Mesothelial cell of epicardium (in vitro differentiated cells): Measurements from ENCODE around the gene WTAP. TPM values are rescaled to one million over a fixed set of nuclear protein-coding genes. Genes with fewer than 3 reads are reported as not detected.

ENCODE experiments used
- DNase-seq, 2 experiments: peaks; one replicate each; pipeline ENCODE4 v3.0.0; 2021; ENCODE audit warnings: low spot score in 2 of 2; ENCODE audit not compliant: unreplicated experiment in 2 of 2
- H3K27ac Mint-ChIP-seq: 2 replicates; pipeline ENCODE4 v1.8.0; 2021; ENCODE audit warnings: mixed read lengths
- H3K27me3 Mint-ChIP-seq: 2 replicates; pipeline ENCODE4 v1.8.0; 2021; ENCODE audit warnings: low read depth, mixed read lengths
- H3K36me3 Mint-ChIP-seq: 2 replicates; pipeline ENCODE4 v1.8.0; 2021; ENCODE audit warnings: mixed read lengths
- H3K4me1 Mint-ChIP-seq: 2 replicates; pipeline ENCODE4 v1.8.0; 2021; ENCODE audit warnings: mixed read lengths
- H3K4me3 Mint-ChIP-seq: 2 replicates; pipeline ENCODE4 v1.8.0; 2021; ENCODE audit warnings: mild to moderate bottlenecking, moderate library complexity, mixed read lengths
- H3K9me3 Mint-ChIP-seq: 2 replicates; pipeline ENCODE4 v1.8.0; 2021; ENCODE audit warnings: mixed read lengths
- CTCF ChIP-seq: fragments of 200-600 bp; sonication (generic); IDR thresholded peaks from one replicate; pipeline ENCODE4 v1.5.0; 2021; ENCODE audit warnings: antibody characterized with exemption; ENCODE audit not compliant: unreplicated experiment
- total RNA-seq: library from RNA; stranded (reverse); gene quantifications from 3 replicates; pipeline ENCODE4 v1.2.1, GENCODE V29; 2021

WTAP gene
- total RNA-seq, result 116 to 122 TPM (median 118 TPM) in 3 replicates

- peak; percentile 88 to 93 for DNase-seq
- TF ChIP-seq CTCF, result no peak
- peak within 1 kb of the TSS; percentile 99 for H3K27ac Mint-ChIP-seq
- H3K9me3 Mint-ChIP-seq, result peaks cover 11% of the 10 kb centered on the region
- H3K4me3 Mint-ChIP-seq, result peak within 1 kb of the TSS; percentile 87
- peaks cover 20% of the 10 kb centered on the region for H3K36me3 Mint-ChIP-seq
- H3K27me3 Mint-ChIP-seq, result no peaks in the 10 kb centered on the region
- H3K4me1 Mint-ChIP-seq, result peaks cover 28% of the 10 kb centered on the region
These were observed at the start of gene WTAP for GRCh38 chr6:159726918-159727716. Gene WTAP (plus strand): TSS chr6:159727506. CDS start chr6:159736266, 8,760 bp downstream.

- Mint-ChIP-seq H3K27ac (no peak overlapping the region), H3K36me3 (peaks cover 5% of the 10 kb centered on the region), H3K4me3 (no peak overlapping the region), H3K4me1 (no peaks in the 10 kb centered on the region), H3K27me3 (no peaks in the 10 kb centered on the region), H3K9me3 (peaks cover 15% of the 10 kb centered on the region)
- no peak for TF ChIP-seq CTCF
- DNase-seq, result no peak
These were observed 49.7 kb upstream of the WTAP start for GRCh38 chr6:159677506-159678165.

- Mint-ChIP-seq H3K9me3 (peaks cover 6% of the 10 kb centered on the region), H3K27me3 (no peaks in the 10 kb centered on the region), H3K4me3 (no peak overlapping the region), H3K36me3 (peaks cover 6% of the 10 kb centered on the region), H3K27ac (no peak overlapping the region), H3K4me1 (no peaks in the 10 kb centered on the region)
- no peak for DNase-seq
- TF ChIP-seq CTCF, result no peak
These were observed 48.7 kb upstream of the WTAP start for GRCh38 chr6:159678574-159678973.

GRCh38 chr6:159679091-159680077 lies 47.9 kb upstream of the WTAP start:
- DNase-seq, result no peak
- Mint-ChIP-seq H3K4me3 (no peak overlapping the region), H3K27me3 (no peaks in the 10 kb centered on the region), H3K9me3 (peaks cover 3% of the 10 kb centered on the region), H3K4me1 (no peaks in the 10 kb centered on the region), H3K27ac (peak overlapping the region; percentile 35), H3K36me3 (peaks cover 6% of the 10 kb centered on the region)
- TF ChIP-seq CTCF, result no peak

GRCh38 chr6:159680104-159680503 lies 47.2 kb upstream of the WTAP start:
- no peak for DNase-seq
- H3K4me1 Mint-ChIP-seq, result no peaks in the 10 kb centered on the region
- H3K27ac Mint-ChIP-seq, result peak overlapping the region; percentile 35

More at GRCh38 chr6:159680104-159680503, 47.2 kb upstream of the WTAP start:
- TF ChIP-seq CTCF, result no peak
- peaks cover 10% of the 10 kb centered on the region for H3K36me3 Mint-ChIP-seq
- H3K9me3 Mint-ChIP-seq, result peaks cover 3% of the 10 kb centered on the region
- H3K27me3 Mint-ChIP-seq, result no peaks in the 10 kb centered on the region
- H3K4me3 Mint-ChIP-seq, result no peak overlapping the region
